Umbilical cord (tissue), 2 donors: Measurements from ENCODE around the gene CEP128. TPM values are rescaled to one million over a fixed set of nuclear protein-coding genes. Genes with fewer than 3 reads are reported as not detected.

ENCODE experiments used
- DNase-seq: peaks from one replicate; pipeline ENCODE4 v3.0.0-alpha.2; 2015; ENCODE audit warnings: low spot score
- total RNA-seq: library from RNA; depleted of rRNA; stranded (reverse); fragments of >200 nt; gene quantifications from one replicate; pipeline ENCODE4 v1.2.3, GENCODE V29; 2014; ENCODE audit warnings: low replicate concordance; ENCODE audit not compliant: insufficient read depth

The CEP128 gene
- total RNA-seq, result 8.9 TPM

DNA sequence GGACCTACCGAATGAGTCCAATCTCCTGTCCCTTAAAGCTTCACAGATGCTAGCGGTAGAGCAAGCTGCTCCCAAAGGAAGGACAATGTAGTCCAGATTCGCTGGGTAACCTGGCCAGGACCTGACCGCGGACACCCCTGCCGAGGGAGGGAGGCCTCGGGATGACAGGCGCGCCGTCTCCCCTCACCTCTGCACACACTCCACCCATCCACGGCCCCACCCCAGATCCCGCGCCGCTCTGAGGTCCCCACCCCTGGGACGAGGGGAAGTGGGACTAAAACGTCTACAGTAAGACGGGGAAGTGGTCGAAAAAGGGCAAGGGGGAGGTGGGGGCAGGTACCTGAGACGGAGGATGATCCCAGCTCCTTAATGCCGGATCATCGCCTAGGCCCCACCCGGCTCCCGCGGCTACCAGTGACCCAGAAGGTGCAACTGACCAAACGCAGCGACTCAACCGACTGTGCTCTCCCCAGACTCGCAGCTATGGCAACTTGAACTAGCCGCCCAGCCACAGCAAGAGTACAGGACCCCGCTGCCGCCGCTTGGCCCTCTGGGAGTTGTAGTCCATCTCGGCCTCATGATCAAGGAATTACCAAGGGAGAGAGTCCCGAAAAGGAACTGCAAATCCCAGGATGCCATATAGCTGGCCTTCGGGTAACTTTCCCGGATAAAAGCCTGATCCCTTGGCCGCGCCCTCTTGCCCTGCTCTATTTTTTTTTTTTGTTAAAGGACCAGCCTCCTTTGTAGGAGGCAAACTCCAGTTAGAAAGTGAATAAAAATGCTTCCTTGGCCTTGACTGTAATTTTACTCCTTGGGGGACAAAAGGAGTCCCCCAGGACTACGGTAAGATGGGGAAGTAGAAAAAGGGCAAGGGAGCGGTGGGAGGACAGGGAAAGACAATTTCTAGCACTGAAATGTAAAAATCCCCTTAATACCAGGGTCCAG is at the start of gene CEP128:
CEP128 (minus strand) TSS at position 498 of the 945 bp plus-strand sequence.
- DNase-seq, result peak; percentile 99

GRCh38 chr14:80988735-80989429 is 47.3 kb upstream of the CEP128 start:
- no peak for DNase-seq

- no peak for DNase-seq
Observed at GRCh38 chr14:80988192-80988591, 46.7 kb upstream of the CEP128 start.

DNA sequence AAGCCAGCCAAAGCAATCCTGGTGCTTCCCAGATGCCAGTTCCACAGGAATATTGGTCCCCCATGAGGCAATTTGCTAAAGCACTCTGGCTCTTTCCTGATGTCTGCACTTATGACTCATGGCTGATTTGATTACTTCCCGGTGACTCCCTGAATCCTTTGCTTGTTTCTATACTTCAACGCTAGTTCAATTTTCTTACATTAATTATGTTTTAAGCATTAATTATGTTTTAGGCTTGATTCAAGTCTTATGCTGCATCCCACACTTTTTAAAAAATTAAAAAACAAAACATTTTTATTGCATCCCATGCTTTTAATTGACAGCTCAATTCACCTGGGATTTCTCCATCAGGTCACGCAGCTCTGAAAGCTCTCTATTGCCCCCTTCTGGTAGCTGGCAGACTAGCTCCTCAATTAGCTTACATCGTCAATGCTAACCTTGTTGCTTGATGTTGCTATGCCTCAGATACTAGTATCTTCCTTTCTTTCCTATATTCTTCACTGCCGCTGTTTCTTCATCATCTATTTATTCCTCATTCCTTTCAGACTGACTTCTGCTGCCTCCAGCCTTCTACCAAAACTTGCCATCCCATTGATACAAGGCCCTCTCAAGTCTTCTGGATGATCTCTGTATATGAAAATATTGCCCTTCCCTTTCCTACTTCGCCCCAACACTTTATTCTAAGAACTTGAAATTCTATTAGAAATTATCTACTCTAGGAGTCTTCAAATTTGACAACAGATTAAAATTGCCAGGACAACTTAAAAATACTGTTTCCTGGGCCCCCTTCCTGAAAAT is 45.9 kb upstream of the CEP128 start:
- peak; percentile 78 for DNase-seq

DNA sequence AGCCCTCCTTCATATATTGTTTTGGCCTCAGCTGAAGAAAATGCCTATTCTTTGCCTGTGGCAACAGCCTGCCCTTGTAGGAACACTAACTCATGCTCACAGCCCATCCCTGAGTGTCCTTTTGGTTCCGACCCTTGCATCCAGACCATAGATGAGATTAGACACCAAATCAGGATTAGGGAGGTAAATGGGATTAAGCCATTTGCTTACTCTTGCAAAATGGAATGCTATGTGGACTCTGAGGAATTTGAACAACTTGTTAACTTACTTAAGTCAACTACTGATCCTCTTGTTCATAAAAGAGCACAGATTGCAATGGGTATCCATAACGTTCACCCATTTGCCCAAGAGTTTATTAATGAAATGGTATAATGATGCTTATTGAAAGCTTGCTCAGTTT is 41.2 kb upstream of the CEP128 start:
- no peak for DNase-seq

GRCh38 chr14:80981673-80982072 is 40.1 kb upstream of the CEP128 start:
- DNase-seq, result no peak

DNA sequence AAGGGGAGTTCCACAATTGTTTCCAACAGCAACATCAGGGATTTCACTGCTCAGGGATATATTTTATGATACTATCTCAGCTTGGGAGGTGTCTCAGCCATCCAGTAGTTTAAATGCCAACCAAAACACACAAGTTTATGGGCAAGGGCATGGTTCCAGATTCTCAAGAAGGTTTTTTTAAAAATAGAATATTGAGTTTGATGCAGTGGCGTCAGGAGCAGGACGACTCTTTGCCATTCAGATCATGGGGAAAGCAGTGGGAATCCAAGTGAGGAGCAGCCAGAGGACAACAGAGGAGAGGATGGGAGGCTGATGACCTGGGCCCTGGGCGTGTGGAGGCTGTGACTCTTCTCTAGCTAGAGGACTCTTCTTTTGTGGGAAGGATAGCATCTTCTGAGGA is 39.6 kb upstream of the CEP128 start:
- no peak for DNase-seq

DNA sequence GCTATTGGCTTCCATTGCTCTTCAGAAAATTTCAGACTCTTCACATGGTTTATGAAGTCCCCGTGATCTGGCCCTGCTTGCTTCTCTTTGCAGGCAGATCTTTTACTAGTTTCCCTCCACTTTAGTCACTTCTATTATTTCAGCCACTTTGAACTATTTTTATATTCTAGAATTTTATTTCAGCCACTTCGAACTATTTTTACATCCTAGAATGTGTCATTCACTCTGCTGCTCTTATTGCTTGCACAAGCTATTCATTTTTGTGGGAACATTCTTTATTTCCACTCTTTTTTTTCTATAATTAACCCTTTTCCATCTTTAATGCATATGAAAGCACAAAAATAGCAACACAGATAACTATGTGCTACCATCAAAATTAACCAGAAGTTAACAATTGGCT is 38.4 kb upstream of the CEP128 start:
- DNase-seq, result no peak

GRCh38 chr14:80978403-80978802 is 36.9 kb upstream of the CEP128 start:
- DNase-seq, result no peak

GRCh38 chr14:80977221-80977620 is 35.7 kb upstream of the CEP128 start:
- DNase-seq, result no peak

DNA sequence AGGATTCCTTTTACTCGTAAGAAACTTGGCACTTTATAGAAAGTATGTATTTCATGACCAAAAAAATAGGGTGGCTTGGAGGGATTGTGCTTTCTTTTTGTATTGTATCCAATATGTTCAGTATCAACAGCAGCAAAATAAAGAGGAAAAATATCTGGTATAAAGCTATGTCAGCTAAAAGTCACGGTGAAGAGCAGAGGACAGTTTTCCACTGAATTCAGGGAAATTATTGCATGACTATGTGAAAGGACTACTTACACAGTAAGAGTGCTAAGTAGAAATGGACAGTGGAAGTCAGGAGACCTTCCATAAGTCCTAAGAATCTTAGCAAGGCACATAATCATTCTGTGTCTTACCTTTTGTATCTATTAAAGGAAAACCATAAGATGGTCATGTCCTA is 33.1 kb upstream of the CEP128 start:
- DNase-seq, result no peak

GRCh38 chr14:80973931-80974641 is 32.5 kb upstream of the CEP128 start:
- peak; percentile 95 for DNase-seq

DNA sequence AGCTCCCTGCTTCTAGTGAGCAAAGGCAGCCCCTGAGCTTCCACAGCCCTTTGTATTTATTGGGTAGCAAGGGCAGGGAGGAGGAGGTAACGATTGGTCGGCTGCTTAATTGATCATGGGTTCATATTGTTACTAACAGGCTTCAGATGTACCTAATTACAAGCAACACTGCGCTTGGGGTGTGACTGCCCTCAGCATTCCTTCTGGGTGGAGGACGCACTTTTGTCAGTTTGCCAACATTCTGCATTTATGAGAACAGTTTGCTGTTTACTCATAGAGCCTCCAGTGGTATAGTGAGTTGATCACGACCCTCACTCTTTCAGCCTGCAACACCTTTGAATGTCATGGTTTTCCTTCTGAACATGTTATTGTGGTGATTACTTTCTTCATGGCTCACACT is 23.5 kb upstream of the CEP128 start:
- DNase-seq, result no peak

DNA sequence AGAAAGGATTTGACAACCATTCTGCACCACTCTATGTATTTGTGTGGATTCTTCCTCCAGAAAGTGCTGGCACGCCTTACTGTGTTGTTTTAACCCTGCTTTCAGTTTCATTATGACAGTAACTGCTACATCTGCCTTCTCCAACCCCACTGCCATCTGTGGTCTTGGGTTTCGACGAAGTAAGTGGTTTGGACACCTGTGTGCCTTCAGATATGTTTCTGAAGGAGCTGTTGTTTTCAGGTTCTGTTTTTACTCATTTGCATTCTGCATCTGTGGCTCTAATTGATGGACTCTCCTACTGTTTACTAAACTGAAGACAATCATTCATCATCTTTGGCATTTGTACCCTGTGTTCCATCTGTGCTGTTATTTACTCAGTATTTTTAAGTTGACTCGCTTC is 18.0 kb upstream of the CEP128 start:
- no peak for DNase-seq

DNA sequence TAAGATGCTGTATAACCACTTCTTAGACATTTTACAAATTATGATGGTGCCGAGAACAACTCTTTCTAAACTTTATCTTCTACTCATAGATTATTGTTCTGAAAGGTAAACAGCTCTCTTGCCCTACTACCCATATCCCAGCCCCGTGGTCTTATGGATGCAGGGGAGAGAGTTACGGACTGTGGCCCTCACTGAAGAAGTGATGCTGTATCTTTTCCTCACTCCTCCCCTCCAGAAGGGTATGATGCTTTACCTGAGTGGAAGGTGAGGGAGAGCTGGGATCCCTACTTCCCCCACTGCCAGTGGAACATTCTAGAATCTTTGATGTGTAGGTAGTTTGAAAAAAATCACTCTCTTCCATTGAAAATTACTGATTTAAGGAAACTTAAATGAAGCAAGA is 17.4 kb upstream of the CEP128 start:
- no peak for DNase-seq

- no peak for DNase-seq
Observed at GRCh38 chr14:80958226-80958625, 16.7 kb upstream of the CEP128 start.

GRCh38 chr14:80957613-80958012 is 16.1 kb upstream of the CEP128 start:
- no peak for DNase-seq

DNA sequence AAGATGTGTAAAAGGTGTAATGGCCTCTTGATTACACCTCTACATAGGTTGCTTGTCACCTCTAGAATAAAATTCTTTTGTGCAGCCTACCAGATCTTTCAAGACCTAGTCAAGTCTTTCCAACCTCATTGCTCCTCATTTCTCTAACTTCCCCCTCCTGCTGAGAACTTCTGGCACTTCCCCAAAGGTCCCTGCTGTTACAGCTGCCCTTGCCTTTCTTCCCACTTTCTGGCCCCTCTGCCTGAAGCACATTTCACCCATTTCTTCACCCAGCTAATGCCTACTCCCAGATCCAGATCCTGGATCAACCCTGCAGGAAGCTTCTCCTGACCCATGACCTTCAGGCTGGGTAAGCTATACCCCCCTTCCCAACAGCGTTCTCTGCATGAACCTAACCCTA is 15.4 kb upstream of the CEP128 start:
- DNase-seq, result no peak

- DNase-seq, result no peak
Observed at GRCh38 chr14:80956102-80956501, 14.6 kb upstream of the CEP128 start.

- DNase-seq, result no peak
Observed at GRCh38 chr14:80955416-80955941, 13.9 kb upstream of the CEP128 start, which contains the start of gene TSHR. TSS of gene TSHR (plus strand) at chr14:80955621. CDS start at chr14:80955681, 60 bp downstream.
